Fibroblast of upper back skin (primary cell): ENCODE measurements around the gene HSPA1L.
"Not testable (repeated sequence)": the region's sequence is repeated elsewhere in the genome, so short reads cannot be mapped to it uniquely, and the experiment has no call there.

Experiments used
- DNase-seq: peaks from one replicate; pipeline ENCODE4 v3.0.0-alpha.2; 2013

The HSPA1L gene

DNA sequence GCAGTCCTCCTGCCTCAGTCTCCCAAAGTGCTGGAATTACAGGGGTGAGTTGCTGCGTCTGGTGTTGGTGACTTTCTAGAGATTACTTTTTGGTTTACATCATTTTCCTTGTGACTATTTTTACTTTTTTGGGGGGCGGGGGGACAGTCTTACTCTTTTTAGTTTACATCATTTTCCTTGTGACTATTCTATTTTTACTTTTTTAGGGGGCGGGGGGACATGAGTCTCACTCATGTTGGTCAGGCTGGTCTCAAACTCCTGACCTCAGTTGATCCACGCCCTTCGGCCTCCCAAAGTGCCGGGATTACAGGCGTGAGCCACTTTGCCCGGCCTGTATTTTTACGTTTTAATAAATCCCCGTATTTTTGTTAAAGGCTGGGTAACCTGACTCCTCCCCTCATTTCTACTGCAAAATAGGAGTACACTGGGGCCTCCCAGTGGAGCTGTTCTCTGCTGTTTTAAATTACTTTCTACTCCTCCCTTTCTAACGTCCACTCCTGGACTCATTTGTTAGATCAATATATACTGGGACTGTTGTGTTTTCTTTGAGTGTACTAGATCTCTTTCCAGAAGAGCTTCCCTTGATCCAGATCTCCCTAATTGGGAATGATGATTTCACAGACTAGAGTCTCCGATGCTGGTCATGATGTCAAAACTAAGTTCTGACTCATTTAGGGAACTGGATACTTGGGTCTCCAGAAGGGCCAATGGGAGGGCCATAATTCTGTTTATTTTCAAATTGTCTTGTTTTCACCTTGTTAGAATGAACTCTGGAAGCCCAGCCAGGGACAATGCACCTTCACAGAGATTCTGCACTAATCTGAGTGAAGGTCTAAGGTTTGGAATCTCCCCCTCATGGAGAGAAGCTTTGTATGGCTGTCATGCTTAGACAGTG is 21.6 kb upstream of the HSPA1L start:
- peak; percentile 17 for DNase-seq

- no peak for DNase-seq
These were observed 21.0 kb upstream of the HSPA1L start for GRCh38 chr6:31836047-31836473.

GRCh38 chr6:31834367-31835250 is 19.5 kb upstream of the HSPA1L start:
- DNase-seq, result peak; percentile 85

DNA sequence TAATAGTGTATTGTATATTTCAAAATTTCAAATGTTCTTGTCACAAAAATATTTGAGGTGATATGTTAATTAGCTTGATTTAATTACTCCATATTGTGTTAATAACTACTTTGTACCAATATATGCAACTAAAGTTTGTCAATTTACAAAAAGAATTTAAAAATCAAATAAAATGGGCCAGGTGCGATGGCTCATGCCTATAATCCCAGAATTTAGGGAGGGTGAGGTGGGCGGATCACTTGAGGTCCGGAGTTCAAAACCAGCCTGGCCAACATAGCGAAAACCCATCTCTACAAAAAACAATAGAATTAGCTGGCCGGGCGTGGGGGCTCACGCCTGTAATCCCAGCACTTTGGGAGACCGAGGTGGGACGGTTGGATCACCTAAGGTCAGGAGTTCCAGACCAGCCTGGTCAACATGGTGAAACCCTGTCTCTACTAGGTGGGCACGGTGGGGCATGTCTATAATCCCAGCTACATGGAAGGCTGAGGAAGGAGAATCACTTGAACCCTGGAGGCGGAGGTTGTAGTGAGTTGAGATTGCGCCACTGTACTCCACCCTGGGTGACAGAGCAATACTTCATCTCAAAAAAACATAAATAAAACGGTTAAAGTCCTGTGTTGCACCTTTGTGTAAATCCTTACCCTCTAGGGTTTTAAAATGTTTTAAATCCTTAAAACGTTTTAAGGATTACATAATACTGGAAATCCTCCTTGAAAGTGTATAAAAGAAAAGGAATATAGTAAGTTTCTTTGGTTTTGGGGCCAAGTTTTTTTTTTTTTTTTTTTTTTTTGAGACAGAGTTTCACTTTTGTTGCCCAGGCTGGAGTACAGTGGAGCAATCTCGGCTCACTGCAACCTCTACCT is 16.5 kb upstream of the HSPA1L start:
- DNase-seq, result no peak

- no peak for DNase-seq
These were observed 15.8 kb upstream of the HSPA1L start for GRCh38 chr6:31830886-31831335.

GRCh38 chr6:31829633-31830283 is 14.7 kb upstream of the HSPA1L start:
- DNase-seq, result peak; percentile 43

DNA sequence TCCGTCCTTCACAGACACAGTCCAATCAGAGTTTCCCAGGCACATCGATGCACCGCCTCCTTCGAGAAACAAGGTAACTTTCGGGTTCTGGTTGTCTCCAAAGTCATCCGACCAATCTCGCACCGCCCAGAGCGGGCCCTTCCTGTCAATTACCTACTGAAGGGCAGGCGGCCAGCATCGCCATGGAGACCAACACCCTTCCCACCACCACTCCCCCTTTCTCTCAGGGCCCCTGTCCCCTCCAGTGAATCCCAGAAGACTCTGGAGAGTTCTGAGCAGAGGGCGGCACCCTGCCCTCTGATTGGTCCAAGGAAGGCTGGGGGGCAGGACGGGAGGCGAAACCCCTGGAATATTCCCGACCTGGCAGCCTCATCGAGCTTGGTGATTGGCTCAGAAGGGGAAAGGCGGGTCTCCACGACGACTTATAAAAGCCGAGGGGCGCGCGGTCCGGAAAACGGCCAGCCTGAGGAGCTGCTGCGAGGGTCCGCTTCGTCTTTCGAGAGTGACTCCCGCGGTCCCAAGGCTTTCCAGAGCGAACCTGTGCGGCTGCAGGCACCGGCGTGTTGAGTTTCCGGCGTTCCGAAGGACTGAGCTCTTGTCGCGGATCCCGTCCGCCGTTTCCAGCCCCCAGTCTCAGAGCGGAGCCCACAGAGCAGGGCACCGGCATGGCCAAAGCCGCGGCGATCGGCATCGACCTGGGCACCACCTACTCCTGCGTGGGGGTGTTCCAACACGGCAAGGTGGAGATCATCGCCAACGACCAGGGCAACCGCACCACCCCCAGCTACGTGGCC is 12.4 kb upstream of the HSPA1L start, which contains the start of gene HSPA1B:
Gene HSPA1B, plus strand, starts transcription at position 453 of the 794 bp plus-strand sequence. Its CDS starts 213 bp downstream, at position 666.
- DNase-seq, result peak; percentile 100

DNA sequence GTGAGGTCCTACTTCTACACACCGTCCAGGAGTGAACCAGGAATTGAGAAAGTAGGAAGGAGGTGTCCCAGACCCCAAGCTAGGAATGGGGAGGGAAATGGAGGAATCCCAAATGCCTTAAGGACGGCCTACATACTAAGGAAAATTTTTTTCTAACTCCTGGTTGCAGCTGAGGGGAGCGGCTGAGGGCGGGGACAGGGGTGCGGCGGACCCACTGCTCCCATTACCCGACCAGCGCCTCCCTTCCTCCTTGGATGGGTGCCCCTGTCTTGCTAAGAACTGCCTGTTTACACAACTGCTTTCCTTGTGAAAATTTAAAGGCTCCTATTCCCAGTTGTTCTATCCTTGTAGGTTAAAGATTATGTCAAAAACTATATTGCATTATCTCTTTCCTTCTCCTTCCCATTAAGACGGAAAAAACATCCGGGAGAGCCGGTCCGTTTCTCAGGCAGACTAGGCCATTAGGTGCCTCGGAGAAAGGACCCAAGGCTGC is 11.8 kb upstream of the HSPA1L start:
- peak; percentile 87 for DNase-seq

- no peak for DNase-seq
These were observed 10.5 kb upstream of the HSPA1L start for GRCh38 chr6:31825553-31825952.

- not testable (repeated sequence) for DNase-seq
These were observed 8.6 kb upstream of the HSPA1L start for GRCh38 chr6:31823592-31824196.

DNA sequence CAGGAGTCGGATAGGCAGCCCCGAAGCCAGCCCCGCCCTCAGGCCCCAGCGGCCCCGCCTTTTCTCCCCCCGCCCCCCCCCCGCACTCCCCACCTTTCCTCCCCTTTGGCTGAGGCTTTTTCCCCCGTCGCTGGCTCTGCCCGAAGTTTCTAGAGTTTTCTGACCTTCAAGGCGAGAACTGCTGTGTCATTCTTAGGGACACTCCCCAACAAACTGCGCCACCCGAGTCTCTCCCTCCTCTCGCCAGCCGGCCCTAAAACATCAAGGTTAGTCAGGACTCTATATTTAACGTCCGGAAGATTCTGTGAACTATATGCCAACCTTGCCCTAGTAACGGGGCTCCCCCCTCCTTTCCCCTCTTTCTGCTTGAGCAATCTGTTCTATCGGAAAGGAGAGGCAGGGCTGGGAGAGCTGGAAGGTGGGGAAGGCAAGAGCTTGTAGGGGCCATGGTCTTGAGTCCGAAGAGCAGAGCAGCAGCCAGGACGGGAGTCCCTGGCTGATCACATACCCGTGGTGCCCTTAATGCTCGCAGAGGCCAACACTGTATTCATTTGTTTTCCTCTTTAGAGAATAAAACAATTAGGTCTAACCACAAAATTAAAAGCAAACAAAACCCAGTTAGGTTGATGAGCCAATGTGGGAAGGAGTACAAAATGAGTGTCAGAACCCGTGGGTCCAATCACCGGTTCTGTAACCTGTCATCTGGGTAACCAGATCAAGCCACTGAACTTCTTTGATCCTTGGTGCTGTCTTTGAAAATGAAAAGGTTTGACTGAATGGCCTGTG is 7.1 kb upstream of the HSPA1L start:
- peak; percentile 70 for DNase-seq

DNA sequence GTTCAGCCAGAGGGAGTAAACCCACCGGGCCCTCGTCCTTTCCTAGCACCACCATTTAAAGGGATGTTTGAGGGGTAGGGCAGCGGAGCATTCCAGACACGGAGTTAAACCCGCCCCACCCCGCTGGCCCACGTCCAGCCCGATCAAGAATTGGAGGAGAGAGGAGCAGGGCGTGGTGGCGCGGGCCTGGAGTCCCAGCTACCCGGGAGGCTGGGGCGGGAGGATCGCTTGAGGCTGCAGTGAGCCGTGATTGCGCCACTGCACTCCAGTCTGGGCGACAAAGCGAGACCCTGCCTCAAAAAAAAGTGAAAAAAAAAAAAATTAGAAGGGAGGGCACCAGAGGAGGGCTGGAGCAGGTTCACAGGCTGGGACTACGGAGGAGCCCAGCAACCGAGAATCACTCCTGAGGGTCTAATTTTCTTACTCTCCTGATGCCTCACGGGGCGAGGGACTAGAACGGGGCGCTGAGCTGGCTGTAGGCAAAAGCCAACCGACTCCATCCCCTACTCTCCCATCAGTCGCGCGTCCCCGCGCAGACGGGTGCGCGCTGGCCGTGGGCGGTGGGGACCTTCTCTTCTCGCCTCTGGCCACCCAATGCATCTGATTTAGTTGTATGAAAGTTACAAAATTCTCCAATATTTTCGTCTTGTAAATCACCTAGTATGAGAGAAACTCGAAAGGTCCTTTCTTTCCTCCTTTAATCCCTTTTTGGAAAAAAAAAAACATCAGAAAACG is 6.4 kb upstream of the HSPA1L start:
- DNase-seq, result peak; percentile 43

DNA sequence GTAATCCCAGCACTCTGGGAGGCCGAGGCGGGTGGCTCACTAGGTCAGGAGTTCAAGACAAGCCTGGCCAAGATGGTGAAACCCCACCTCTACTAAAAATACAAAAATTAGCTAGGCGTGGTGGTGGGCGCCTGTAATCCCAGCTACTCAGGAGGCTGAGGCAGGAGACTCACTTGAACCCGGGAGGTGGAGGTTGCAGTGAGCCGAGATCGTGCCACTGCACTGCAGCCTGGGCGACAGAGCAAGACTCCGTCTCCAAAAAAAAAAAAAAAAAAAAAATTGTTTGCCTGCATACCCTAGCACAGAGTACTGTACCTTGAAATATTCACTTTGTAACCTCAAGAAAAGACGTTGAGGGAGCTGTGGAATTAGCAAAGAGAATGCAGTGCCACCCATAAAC is 5.3 kb upstream of the HSPA1L start:
- DNase-seq, result not testable (repeated sequence)

- no peak for DNase-seq
These were observed 4.8 kb upstream of the HSPA1L start for GRCh38 chr6:31819871-31820299.

DNA sequence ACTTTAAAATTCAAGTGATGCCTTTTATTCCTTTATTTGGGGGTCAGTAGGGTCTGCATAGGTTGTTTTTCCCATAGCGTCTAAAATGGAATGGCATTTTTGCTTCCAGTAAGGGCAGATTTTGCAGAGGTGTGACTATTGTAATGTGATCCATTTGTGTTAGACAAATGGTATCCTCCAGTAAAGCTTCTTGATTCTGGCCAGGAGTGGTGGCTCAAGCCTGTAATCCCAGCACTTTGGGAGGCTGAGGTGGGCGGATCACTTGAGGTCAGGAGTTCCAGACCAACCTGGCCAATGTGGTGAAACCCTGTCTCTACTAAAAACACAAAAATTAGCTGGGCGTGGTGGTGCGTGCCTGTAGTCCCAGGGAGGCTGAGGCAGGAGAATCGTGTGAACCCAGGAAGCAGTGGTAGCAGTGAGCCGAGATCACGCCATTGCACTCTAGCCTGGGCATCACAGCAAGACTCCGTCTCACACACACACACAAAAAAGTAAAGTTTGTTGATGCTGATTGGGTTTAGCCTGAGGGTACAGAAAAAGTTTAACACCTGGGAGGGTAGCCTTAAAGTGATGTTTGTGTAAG is 2.9 kb upstream of the HSPA1L start:
- not testable (repeated sequence) for DNase-seq

DNA sequence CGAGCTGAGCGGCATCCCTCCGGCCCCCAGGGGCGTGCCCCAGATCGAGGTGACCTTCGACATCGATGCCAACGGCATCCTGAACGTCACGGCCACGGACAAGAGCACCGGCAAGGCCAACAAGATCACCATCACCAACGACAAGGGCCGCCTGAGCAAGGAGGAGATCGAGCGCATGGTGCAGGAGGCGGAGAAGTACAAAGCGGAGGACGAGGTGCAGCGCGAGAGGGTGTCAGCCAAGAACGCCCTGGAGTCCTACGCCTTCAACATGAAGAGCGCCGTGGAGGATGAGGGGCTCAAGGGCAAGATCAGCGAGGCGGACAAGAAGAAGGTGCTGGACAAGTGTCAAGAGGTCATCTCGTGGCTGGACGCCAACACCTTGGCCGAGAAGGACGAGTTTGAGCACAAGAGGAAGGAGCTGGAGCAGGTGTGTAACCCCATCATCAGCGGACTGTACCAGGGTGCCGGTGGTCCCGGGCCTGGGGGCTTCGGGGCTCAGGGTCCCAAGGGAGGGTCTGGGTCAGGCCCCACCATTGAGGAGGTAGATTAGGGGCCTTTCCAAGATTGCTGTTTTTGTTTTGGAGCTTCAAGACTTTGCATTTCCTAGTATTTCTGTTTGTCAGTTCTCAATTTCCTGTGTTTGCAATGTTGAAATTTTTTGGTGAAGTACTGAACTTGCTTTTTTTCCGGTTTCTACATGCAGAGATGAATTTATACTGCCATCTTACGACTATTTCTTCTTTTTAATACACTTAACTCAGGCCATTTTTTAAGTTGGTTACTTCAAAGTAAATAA is 2.2 kb upstream of the HSPA1L start:
- not testable (repeated sequence) for DNase-seq

- DNase-seq, result peak; percentile 99
These were observed 432 bp downstream of the HSPA1L start for GRCh38 chr6:31814677-31815024.

DNA sequence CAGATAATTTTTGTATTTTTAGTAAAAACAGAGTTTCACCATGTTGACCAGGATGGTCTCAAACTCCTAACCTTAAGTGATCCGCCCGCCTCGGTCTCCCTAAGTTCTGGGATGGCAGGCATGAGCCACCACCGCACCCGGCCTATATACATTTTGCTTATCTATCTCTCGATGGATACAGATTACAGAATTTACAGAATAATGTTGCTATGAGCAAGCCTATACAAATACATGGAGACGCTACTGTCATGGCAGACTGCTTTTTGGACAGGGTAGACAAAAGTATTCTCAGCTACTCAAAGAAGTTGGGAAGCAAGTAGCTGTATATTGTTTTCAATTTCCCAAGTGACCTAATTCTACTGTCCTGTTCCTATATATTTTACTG is 1.6 kb downstream of the HSPA1L start:
- no peak for DNase-seq
